NCI-H1105 treated with DMSO at 0.1 percent for 48 hours (cell line): ENCODE measurements around the gene DLGAP1.

Source experiments
- DNase-seq: peaks from one replicate; lab custom pipeline; 2025; lab: John Stamatoyannopoulos, UW

The DLGAP1 gene

GRCh38 chr18:3900327-3900726 is 554.8 kb downstream of the DLGAP1 start:
- DNase-seq, result no peak

- no peak for DNase-seq
These were observed 556.1 kb downstream of the DLGAP1 start for GRCh38 chr18:3898861-3899613.

- no peak for DNase-seq
These were observed 563.0 kb downstream of the DLGAP1 start for GRCh38 chr18:3892152-3892551.

- DNase-seq, result no peak
These were observed 563.9 kb downstream of the DLGAP1 start for GRCh38 chr18:3891245-3891644.

- DNase-seq, result no peak
These were observed 565.3 kb downstream of the DLGAP1 start for GRCh38 chr18:3889803-3890202.

- DNase-seq, result no peak
These were observed 566.0 kb downstream of the DLGAP1 start for GRCh38 chr18:3889121-3889520.

GRCh38 chr18:3886575-3887322 is 568.4 kb downstream of the DLGAP1 start:
- no peak for DNase-seq

- no peak for DNase-seq
These were observed 569.8 kb downstream of the DLGAP1 start for GRCh38 chr18:3885209-3885792.

GRCh38 chr18:3879836-3880120 is 575.3 kb downstream of the DLGAP1 start:
- no peak for DNase-seq

GRCh38 chr18:3879114-3879835 is 575.8 kb downstream of the DLGAP1 start:
- DNase-seq, result no peak

GRCh38 chr18:3878401-3878800 is 576.7 kb downstream of the DLGAP1 start:
- DNase-seq, result no peak

GRCh38 chr18:3877678-3878077 is 577.4 kb downstream of the DLGAP1 start:
- DNase-seq, result no peak

- DNase-seq, result no peak
These were observed 579.1 kb downstream of the DLGAP1 start for GRCh38 chr18:3875961-3876360.

- DNase-seq, result no peak
These were observed 579.7 kb downstream of the DLGAP1 start for GRCh38 chr18:3875376-3875775.

GRCh38 chr18:3874581-3874980 is 580.5 kb downstream of the DLGAP1 start:
- no peak for DNase-seq

- no peak for DNase-seq
These were observed 581.0 kb downstream of the DLGAP1 start for GRCh38 chr18:3874125-3874524.

GRCh38 chr18:3873698-3874097 is 581.4 kb downstream of the DLGAP1 start:
- DNase-seq, result no peak

- no peak for DNase-seq
These were observed 581.9 kb downstream of the DLGAP1 start for GRCh38 chr18:3873211-3873610.

- DNase-seq, result no peak
These were observed 582.5 kb downstream of the DLGAP1 start for GRCh38 chr18:3872641-3873040.

GRCh38 chr18:3871687-3872086 is 583.4 kb downstream of the DLGAP1 start:
- no peak for DNase-seq

- no peak for DNase-seq
These were observed 584.2 kb downstream of the DLGAP1 start for GRCh38 chr18:3870914-3871313.

GRCh38 chr18:3869848-3870247 is 585.3 kb downstream of the DLGAP1 start:
- DNase-seq, result peak; percentile 23

- DNase-seq, result no peak
These were observed 587.2 kb downstream of the DLGAP1 start for GRCh38 chr18:3867864-3868311.
